Measurements from ENCODE around the gene SMYD3.
A peak's percentile ranks its signal among the peaks of the same experiment; 100 is the strongest.
"Not testable (repeated sequence)": the region's sequence is repeated elsewhere in the genome, so short reads cannot be mapped to it uniquely, and the experiment has no call there.

The SMYD3 gene

GRCh38 chr1:245978915-245979314, 528.2 kb downstream of the SMYD3 start:
- no peak for DNase-seq

- no peak for DNase-seq
Measured at GRCh38 chr1:245972476-245972875, 534.6 kb downstream of the SMYD3 start.

GRCh38 chr1:245971711-245972085, 535.4 kb downstream of the SMYD3 start:
- DNase-seq, result no peak

- not testable (repeated sequence) for DNase-seq
Measured at GRCh38 chr1:245971076-245971710, 535.9 kb downstream of the SMYD3 start.

GRCh38 chr1:245969283-245969682, 537.8 kb downstream of the SMYD3 start:
- no peak for DNase-seq

GRCh38 chr1:245968775-245969174, 538.3 kb downstream of the SMYD3 start:
- DNase-seq, result no peak

- no peak for DNase-seq
Measured at GRCh38 chr1:245965398-245965797, 541.7 kb downstream of the SMYD3 start.

GRCh38 chr1:245963649-245964048, 543.4 kb downstream of the SMYD3 start:
- no peak for DNase-seq

GRCh38 chr1:245962453-245962852, 544.6 kb downstream of the SMYD3 start:
- no peak for DNase-seq

GRCh38 chr1:245961137-245961540, 545.9 kb downstream of the SMYD3 start:
- DNase-seq, result peak in 1 of 2 donors; percentile 52

GRCh38 chr1:245960171-245960570, 546.9 kb downstream of the SMYD3 start:
- no peak for DNase-seq

GRCh38 chr1:245958016-245958415, 549.1 kb downstream of the SMYD3 start:
- no peak for DNase-seq

GRCh38 chr1:245957427-245957826, 549.7 kb downstream of the SMYD3 start:
- DNase-seq, result no peak

GRCh38 chr1:245956225-245956624, 550.9 kb downstream of the SMYD3 start:
- DNase-seq, result peak in 1 of 2 donors; percentile 79

GRCh38 chr1:245953876-245954660, 553.0 kb downstream of the SMYD3 start:
- peak in 1 of 2 donors; percentile 45 for DNase-seq

GRCh38 chr1:245952383-245953026, 554.6 kb downstream of the SMYD3 start:
- no peak for DNase-seq

GRCh38 chr1:245948786-245949185, 558.3 kb downstream of the SMYD3 start:
- DNase-seq, result no peak

- DNase-seq, result no peak
Measured at GRCh38 chr1:245946905-245947304, 560.2 kb downstream of the SMYD3 start.

GRCh38 chr1:245945136-245945535, 561.9 kb downstream of the SMYD3 start:
- not testable (repeated sequence) for DNase-seq

GRCh38 chr1:245942856-245943255, 564.2 kb downstream of the SMYD3 start:
- no peak for DNase-seq

- not testable (repeated sequence) for DNase-seq
Measured at GRCh38 chr1:245941771-245942170, 565.3 kb downstream of the SMYD3 start.

GRCh38 chr1:245939756-245940345, 567.2 kb downstream of the SMYD3 start:
- no peak for DNase-seq

GRCh38 chr1:245938046-245938435, 569.0 kb downstream of the SMYD3 start:
- no peak for DNase-seq
